ACC112 (cell line): ENCODE results near the gene LRP1B.

Experiments
- H2AFZ ChIP-seq: fragments of 200-600 bp; sonication (generic); one replicate; pipeline ENCODE4 v1.6.0; 2017; ENCODE audit warnings: antibody characterized with exemption, low read length; ENCODE audit not compliant: unreplicated experiment
- H3K27ac ChIP-seq: fragments of 200-600 bp; sonication (generic); 2 replicates; pipeline ENCODE4 v1.5.1; 2014; ENCODE audit warnings: low read depth, mild to moderate bottlenecking, antibody characterized with exemption, low read length, moderate library complexity
- H3K27me3 ChIP-seq: fragments of 200-600 bp; sonication (generic); 2 replicates; pipeline ENCODE4 v1.6.1; 2014; ENCODE audit warnings: mild to moderate bottlenecking, antibody characterized with exemption, low read length, moderate library complexity, mixed read lengths; ENCODE audit not compliant: insufficient read depth
- H3K36me3 ChIP-seq: fragments of 200-600 bp; sonication (generic); 2 replicates; pipeline ENCODE4 v1.6.1; 2016; ENCODE audit warnings: mild to moderate bottlenecking, antibody characterized with exemption, low read length, moderate library complexity, mixed read lengths; ENCODE audit not compliant: insufficient read depth
- H3K4me1 ChIP-seq: fragments of 200-600 bp; sonication (generic); one replicate; pipeline ENCODE4 v1.6.1; 2016; ENCODE audit warnings: low read length, mixed read lengths; ENCODE audit not compliant: insufficient read depth, unreplicated experiment, control insufficient read depth
- H3K4me3 ChIP-seq: fragments of 200-600 bp; sonication (generic); 2 replicates; pipeline ENCODE4 v1.5.1; 2014; ENCODE audit warnings: mild to moderate bottlenecking, low read depth, low read length
- H3K79me2 ChIP-seq: fragments of 200-600 bp; sonication (generic); one replicate; pipeline ENCODE4 v1.6.0; 2016; ENCODE audit warnings: low read length; ENCODE audit not compliant: control insufficient read depth, unreplicated experiment, insufficient read depth

The LRP1B gene

GRCh38 chr2:142041996-142042395 lies 88.8 kb downstream of the LRP1B start:
- Histone ChIP-seq H3K27me3 (no peaks in the 10 kb centered on the region), H2AFZ (no peak overlapping the region), H3K4me1 (peaks cover 3% of the 10 kb centered on the region), H3K27ac (no peak overlapping the region), H3K79me2 (no peaks in the 10 kb centered on the region), H3K4me3 (no peak overlapping the region), H3K36me3 (no peaks in the 10 kb centered on the region)

DNA sequence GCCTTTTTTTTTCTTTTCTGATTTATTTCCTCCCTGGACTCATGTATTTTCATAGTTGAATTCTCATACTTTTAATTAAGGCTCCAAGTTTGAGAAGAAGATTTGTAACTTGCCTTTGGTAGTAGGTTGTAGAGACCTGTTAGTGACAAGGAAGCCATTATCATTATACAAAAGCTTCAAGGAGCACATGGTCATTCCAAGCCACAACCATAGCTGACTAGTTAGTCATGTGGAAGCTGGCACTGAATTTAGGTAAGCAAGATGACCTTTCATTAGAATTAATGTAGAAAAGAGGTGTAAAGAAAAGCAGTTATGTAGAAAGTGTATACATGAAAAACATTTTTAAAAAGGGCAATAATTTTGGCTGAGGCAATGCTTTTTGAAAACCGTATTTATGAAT lies 89.7 kb downstream of the LRP1B start:
- H2AFZ ChIP-seq, result no peak overlapping the region
- H3K27ac ChIP-seq, result no peak overlapping the region
- no peaks in the 10 kb centered on the region for H3K27me3 ChIP-seq
- H3K4me3 ChIP-seq, result no peak overlapping the region
- H3K79me2 ChIP-seq, result no peaks in the 10 kb centered on the region
- peaks cover 6% of the 10 kb centered on the region for H3K4me1 ChIP-seq
- H3K36me3 ChIP-seq, result no peaks in the 10 kb centered on the region

DNA sequence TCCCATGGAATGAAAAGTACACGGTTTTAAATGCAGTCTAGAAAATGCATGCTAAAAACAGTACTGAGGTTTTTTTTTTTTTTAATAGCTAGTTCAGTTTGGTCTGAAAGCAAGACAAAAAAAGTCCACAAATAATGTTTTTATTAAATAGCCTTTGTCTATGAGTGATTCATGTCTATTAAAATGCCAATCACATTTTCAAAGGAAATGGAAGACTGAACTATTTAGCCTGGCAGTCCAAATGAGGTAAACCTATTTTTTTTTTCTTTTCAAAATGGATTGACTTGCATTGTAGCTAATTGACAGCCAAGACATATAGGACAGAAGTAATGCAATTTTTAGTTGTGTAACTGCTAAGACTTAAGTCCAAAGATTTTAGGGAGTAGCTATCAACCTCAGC lies 90.3 kb downstream of the LRP1B start:
- Histone ChIP-seq H3K79me2 (no peaks in the 10 kb centered on the region), H3K27me3 (no peaks in the 10 kb centered on the region), H2AFZ (no peak overlapping the region), H3K36me3 (no peaks in the 10 kb centered on the region), H3K4me3 (no peak overlapping the region), H3K27ac (no peak overlapping the region), H3K4me1 (peaks cover 6% of the 10 kb centered on the region)

DNA sequence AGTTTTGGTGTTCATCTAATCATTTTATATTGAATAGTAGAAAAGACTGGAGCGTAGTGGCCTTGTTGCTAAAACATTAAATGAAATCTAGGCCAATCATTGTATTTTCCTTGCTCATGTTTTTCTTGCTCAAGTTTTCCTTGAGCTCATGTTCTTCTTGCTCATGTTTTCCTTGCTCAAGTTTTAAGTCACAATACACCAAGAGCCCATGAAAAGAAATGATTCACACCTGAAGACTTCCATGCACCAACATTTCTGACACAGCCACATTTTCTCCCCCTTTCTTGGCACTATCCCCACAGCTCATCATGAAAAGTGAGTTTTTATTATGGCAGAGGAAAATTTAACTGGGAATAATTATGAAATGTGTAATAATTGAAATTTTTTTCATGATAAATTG lies 92.0 kb downstream of the LRP1B start:
- Histone ChIP-seq H3K27ac (no peak overlapping the region), H3K79me2 (no peaks in the 10 kb centered on the region), H3K27me3 (no peaks in the 10 kb centered on the region), H3K4me3 (no peak overlapping the region), H3K4me1 (peaks cover 6% of the 10 kb centered on the region), H2AFZ (no peak overlapping the region), H3K36me3 (no peaks in the 10 kb centered on the region)

- Histone ChIP-seq H3K36me3 (no peaks in the 10 kb centered on the region), H3K27ac (no peak overlapping the region), H2AFZ (no peak overlapping the region), H3K4me3 (no peak overlapping the region), H3K4me1 (peaks cover 6% of the 10 kb centered on the region), H3K79me2 (no peaks in the 10 kb centered on the region), H3K27me3 (no peaks in the 10 kb centered on the region)
Observed at GRCh38 chr2:142037744-142038143, 93.1 kb downstream of the LRP1B start.

GRCh38 chr2:142037066-142037465 lies 93.8 kb downstream of the LRP1B start:
- H3K36me3 ChIP-seq, result no peaks in the 10 kb centered on the region
- H3K27me3 ChIP-seq, result no peaks in the 10 kb centered on the region
- H3K27ac ChIP-seq, result no peak overlapping the region
- H2AFZ ChIP-seq, result no peak overlapping the region
- H3K4me3 ChIP-seq, result no peak overlapping the region
- H3K4me1 ChIP-seq, result peaks cover 6% of the 10 kb centered on the region
- H3K79me2 ChIP-seq, result no peaks in the 10 kb centered on the region

DNA sequence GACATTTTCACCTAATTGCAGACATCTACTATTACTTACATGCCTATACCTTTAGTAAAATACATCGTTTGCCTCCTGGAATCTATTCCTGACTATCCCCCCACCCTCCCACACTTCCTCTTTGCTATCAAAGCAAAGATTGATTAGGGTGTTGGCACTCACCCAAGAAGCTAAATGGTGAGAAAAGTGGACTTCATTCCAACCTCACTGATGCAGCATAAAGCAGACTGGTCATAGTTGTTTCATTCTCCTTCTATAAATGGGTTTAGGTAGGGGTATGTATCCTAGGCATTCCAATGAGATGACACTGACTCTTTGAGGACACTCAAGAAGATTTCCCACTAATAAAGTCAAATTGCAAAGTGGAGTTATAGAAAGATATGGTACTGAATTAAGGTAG lies 97.4 kb downstream of the LRP1B start:
- H3K4me3 ChIP-seq, result no peak overlapping the region
- no peaks in the 10 kb centered on the region for H3K79me2 ChIP-seq
- H3K27ac ChIP-seq, result no peak overlapping the region
- no peak overlapping the region for H2AFZ ChIP-seq
- H3K27me3 ChIP-seq, result no peaks in the 10 kb centered on the region
- peaks cover 6% of the 10 kb centered on the region for H3K4me1 ChIP-seq
- no peaks in the 10 kb centered on the region for H3K36me3 ChIP-seq

- Histone ChIP-seq H2AFZ (no peak overlapping the region), H3K79me2 (no peaks in the 10 kb centered on the region), H3K4me1 (no peaks in the 10 kb centered on the region), H3K27me3 (no peaks in the 10 kb centered on the region), H3K27ac (no peak overlapping the region), H3K4me3 (no peak overlapping the region), H3K36me3 (no peaks in the 10 kb centered on the region)
Observed at GRCh38 chr2:142031656-142032055, 99.2 kb downstream of the LRP1B start.

DNA sequence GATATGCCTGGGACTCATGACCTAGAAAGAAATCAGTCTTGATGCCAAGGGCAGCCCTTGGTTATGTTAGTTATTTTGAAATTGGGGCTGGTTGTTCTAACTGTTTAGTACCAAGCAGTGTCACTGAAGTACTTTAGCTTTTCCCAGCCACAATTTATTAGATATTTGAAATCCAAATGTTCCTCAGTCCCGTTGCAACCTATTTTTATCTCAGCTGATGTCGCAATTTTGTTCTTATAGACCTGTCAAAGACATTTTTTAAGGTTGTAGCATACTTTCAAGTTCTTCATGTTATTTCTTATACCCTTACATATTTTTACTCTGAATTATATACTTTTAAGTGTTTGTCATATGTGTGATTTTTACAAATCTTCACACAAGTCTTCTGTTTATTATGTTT lies 100.1 kb downstream of the LRP1B start:
- Histone ChIP-seq H3K4me1 (no peaks in the 10 kb centered on the region), H3K79me2 (no peaks in the 10 kb centered on the region), H3K27ac (no peak overlapping the region), H3K27me3 (no peaks in the 10 kb centered on the region), H2AFZ (no peak overlapping the region), H3K36me3 (no peaks in the 10 kb centered on the region), H3K4me3 (no peak overlapping the region)

DNA sequence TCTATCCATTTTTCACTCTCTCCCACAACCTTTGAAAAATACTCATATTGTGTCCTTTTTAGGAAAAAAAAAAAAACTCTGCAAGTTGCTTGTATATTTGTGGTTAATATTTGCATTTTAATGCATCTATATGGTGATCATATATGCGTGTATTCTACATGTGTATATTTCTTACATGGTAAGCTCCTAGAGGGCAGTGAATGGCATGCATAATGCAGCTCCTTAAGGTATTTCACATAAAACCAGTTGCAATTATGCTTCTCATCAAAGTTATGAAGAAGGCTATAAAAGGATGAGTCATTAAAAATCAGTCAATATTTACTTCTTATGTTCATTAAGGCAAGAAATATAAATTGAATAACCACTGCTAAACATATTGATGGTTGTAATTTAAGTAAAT lies 100.8 kb downstream of the LRP1B start:
- H3K27ac ChIP-seq, result no peak overlapping the region
- no peaks in the 10 kb centered on the region for H3K27me3 ChIP-seq
- H3K79me2 ChIP-seq, result no peaks in the 10 kb centered on the region
- H3K36me3 ChIP-seq, result no peaks in the 10 kb centered on the region
- H3K4me3 ChIP-seq, result no peak overlapping the region
- H2AFZ ChIP-seq, result no peak overlapping the region
- H3K4me1 ChIP-seq, result no peaks in the 10 kb centered on the region

DNA sequence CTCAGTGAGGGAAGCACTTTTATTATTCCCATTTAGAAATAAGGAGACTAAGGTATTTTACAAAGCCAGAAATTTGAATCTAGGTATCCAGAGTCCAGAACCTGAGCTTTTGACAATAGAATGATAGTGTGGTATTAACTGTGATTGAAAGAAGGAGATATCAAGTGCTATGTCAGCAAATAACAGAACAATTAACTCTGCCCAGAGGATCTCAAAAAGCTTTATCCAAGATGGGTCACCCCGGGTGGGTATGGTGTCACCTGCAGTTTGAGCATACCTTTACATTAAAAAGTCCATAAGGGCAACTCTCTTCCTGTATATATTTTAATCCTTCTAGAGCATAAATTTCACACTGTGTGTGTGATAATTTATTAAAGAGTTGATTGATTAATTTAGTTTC lies 105.4 kb downstream of the LRP1B start:
- no peaks in the 10 kb centered on the region for H3K79me2 ChIP-seq
- no peaks in the 10 kb centered on the region for H3K4me1 ChIP-seq
- H3K4me3 ChIP-seq, result no peak overlapping the region
- no peak overlapping the region for H3K27ac ChIP-seq
- H3K36me3 ChIP-seq, result no peaks in the 10 kb centered on the region
- H3K27me3 ChIP-seq, result no peaks in the 10 kb centered on the region
- no peak overlapping the region for H2AFZ ChIP-seq

DNA sequence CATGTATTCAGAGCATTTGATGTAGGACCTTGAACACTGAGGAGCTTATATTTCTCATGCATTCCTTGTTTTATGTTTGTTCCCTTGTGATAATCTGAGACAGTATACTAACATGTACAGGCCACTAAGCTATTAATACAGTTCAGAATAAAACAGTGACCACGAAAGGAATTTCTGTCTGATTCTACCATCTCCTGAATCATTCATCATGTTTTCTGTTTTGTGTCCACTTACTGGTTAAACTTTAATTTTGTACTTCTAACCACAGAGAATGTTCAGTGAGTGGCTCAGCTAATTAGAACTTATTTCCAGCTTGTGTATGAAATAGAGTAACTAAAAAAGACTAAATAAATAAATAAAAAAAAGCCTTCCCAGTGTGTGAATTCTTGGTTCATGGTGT lies 110.4 kb downstream of the LRP1B start:
- Histone ChIP-seq H3K36me3 (no peaks in the 10 kb centered on the region), H3K4me1 (no peaks in the 10 kb centered on the region), H3K4me3 (no peak overlapping the region), H2AFZ (no peak overlapping the region), H3K27ac (no peak overlapping the region), H3K79me2 (no peaks in the 10 kb centered on the region), H3K27me3 (no peaks in the 10 kb centered on the region)
